ENCODE results near the gene FXYD2.

- no peak for TF ChIP-seq CTCF (IDR thresholded peaks at IDR 0.05; ENCODE audit: insufficient read depth, low read depth, low read length)
- no peak for TF ChIP-seq EZH2 (IDR thresholded peaks at IDR 0.05; ENCODE audit: insufficient read depth, low read length)
These were observed 4.8 kb upstream of the FXYD2 start for GRCh38 chr11:117829369-117829725.
